Measurements from ENCODE around the gene ELOVL5.

DNA sequence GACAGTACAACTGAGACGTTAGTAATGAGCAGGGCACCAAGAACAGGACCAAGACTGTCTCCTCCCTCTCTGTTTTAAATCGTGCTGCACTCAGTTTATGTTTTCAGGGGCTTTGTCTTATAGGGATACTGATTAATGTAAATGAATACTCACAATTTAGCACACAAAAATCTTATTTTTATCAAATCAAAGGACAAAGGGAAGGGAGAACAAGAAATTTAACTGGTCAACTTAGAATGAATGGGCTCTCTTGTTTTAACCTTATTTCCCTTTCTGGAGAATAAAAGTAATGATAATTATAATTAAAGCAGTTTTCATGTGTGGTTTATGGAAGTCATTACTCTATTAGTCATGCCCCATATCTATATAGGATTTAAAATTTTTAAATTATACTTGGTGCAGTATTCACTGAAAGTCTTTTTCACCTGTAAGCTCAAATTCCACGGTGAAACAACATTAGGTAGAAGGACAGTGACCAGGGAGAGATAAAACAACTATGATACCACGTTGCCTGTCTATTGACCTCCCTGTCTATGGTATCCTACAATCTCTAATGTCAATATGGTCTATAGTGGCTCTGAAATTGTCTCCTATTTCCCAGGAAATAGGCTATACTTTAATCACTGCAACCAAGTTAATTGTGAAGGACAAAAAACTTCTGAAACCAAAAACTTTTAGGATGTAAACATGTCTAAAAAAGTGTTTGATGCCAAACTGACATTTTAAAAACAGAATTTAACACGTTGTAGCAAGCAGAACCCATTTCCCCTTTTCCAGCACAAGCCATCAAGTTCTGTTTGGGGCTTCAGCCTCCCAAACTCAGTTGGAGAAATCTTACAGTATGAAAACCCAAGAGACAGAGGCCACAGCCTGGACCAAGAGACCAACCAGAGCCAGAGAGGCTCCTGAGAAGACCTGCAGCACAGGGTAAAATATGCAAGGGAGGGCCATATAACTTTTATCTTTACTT lies 15.0 kb downstream of the ELOVL5 start:
- TF ChIP-seq, protein P1, sequence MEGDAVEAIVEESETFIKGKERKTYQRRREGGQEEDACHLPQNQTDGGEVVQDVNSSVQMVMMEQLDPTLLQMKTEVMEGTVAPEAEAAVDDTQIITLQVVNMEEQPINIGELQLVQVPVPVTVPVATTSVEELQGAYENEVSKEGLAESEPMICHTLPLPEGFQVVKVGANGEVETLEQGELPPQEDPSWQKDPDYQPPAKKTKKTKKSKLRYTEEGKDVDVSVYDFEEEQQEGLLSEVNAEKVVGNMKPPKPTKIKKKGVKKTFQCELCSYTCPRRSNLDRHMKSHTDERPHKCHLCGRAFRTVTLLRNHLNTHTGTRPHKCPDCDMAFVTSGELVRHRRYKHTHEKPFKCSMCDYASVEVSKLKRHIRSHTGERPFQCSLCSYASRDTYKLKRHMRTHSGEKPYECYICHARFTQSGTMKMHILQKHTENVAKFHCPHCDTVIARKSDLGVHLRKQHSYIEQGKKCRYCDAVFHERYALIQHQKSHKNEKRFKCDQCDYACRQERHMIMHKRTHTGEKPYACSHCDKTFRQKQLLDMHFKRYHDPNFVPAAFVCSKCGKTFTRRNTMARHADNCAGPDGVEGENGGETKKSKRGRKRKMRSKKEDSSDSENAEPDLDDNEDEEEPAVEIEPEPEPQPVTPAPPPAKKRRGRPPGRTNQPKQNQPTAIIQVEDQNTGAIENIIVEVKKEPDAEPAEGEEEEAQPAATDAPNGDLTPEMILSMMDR (IDR thresholded peaks at IDR 0.05; ENCODE audit: low read depth, low read length), result no peak
- no peak for TF ChIP-seq EZH2phosphoT487 (IDR thresholded peaks at IDR 0.05; ENCODE audit: low read depth)

All from OCI-LY3 (cell line).